ENCODE data around the gene FBXO36.

GRCh38 chr2:229909090-229909489 lies 13.2 kb upstream of the FBXO36 start:
- TF ChIP-seq MYC (IDR thresholded peaks at IDR 0.05; ENCODE audit: low read depth, low read length) (no peak), POLR2A (IDR thresholded peaks at IDR 0.05; ENCODE audit: extremely low read depth, insufficient read length) (no peak), MAX (IDR thresholded peaks at IDR 0.05; ENCODE audit: low read depth, low read length) (no peak)
- TF ChIP-seq, protein P1, sequence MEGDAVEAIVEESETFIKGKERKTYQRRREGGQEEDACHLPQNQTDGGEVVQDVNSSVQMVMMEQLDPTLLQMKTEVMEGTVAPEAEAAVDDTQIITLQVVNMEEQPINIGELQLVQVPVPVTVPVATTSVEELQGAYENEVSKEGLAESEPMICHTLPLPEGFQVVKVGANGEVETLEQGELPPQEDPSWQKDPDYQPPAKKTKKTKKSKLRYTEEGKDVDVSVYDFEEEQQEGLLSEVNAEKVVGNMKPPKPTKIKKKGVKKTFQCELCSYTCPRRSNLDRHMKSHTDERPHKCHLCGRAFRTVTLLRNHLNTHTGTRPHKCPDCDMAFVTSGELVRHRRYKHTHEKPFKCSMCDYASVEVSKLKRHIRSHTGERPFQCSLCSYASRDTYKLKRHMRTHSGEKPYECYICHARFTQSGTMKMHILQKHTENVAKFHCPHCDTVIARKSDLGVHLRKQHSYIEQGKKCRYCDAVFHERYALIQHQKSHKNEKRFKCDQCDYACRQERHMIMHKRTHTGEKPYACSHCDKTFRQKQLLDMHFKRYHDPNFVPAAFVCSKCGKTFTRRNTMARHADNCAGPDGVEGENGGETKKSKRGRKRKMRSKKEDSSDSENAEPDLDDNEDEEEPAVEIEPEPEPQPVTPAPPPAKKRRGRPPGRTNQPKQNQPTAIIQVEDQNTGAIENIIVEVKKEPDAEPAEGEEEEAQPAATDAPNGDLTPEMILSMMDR (IDR thresholded peaks at IDR 0.05; ENCODE audit: low read depth, low read length), result no peak
